ENCODE results near the gene MRPS21.
"Not testable (repeated sequence)": the region's sequence is repeated elsewhere in the genome, so short reads cannot be mapped to it uniquely, and the experiment has no call there.

DNA sequence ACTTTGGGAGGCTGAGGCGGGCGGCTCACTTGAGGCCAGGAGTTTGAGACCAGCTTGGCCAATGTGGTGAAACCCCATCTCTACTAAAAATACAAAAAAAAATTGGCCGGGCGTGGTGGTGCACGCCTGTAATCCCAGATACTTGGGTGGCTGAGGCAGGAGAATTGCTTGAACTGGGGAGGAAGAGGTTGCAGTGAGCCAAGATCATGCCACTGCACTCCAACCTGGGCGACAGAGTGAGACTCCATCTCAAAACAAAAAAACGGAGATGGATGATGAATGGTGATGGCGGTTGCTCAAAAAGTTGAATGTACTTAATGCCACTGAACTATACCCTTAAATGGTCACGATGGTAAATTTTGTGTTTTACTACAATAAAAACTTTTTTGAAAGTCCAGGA is 14.9 kb downstream of the MRPS21 start:
- not testable (repeated sequence) for TF ChIP-seq CTCF, POLR2A (IDR thresholded peaks at IDR 0.05)
